SK-N-SH (cell line): ENCODE measurements around the gene TLN1. TPM values are rescaled to one million over a fixed set of nuclear protein-coding genes. Genes with fewer than 3 reads are reported as not detected.

Experiments used
- CTCF ChIA-PET: fragments of 300-600, 350-600 bp; formaldehyde crosslinking; extraction: SDS; loops from one replicate; lab custom pipeline; 2021; lab: Yijun Ruan, JAX
- POLR2A ChIA-PET: fragments of 350-600 bp; sonication (Branson Sonifier 250); formaldehyde crosslinking; extraction: SDS; loops from one replicate; lab custom pipeline; 2020; ENCODE audit warnings: antibody characterized with exemption, inconsistent platforms; lab: Yijun Ruan, JAX
- DNase-seq: peaks from one replicate; pipeline ENCODE4 v3.0.0; 2012
- H2AFZ ChIP-seq: fragments of 200-600 bp; sonication (generic); 2 replicates; pipeline ENCODE4 v1.8.1; 2016; ENCODE audit warnings: antibody characterized with exemption, mild to moderate bottlenecking, low read depth
- H3F3A ChIP-seq: fragments of 200-600 bp; sonication (generic); replicated peaks from 2 replicates; pipeline ENCODE3; 2016; ENCODE audit warnings: antibody characterized with exemption, mild to moderate bottlenecking; ENCODE audit not compliant: insufficient read depth
- H3K27ac ChIP-seq, 2 experiments: fragments of 200-500 bp in 1 of 2; fragments of 200-600 bp in 1 of 2; sonication (Bioruptor generic) in 1 of 2; sonication (generic), shearing (Covaris generic) in 1 of 2; 2 replicates each; pipeline versions ENCODE4 v1.5.1 to v1.6.1; 2014 to 2016; ENCODE audit warnings: low read depth in 2 of 2, inconsistent platforms in 1 of 2, low read length in 1 of 2, mild to moderate bottlenecking in 1 of 2, mixed read lengths in 1 of 2
- H3K27me3 ChIP-seq: fragments of 200-600 bp; sonication (generic), shearing (Covaris generic); 2 replicates; pipeline ENCODE4 v1.6.1; 2016; ENCODE audit warnings: mixed run types; ENCODE audit not compliant: insufficient read depth
- H3K36me3 ChIP-seq, 2 experiments: fragments of 200-500 bp in 1 of 2; fragments of 200-600 bp in 1 of 2; sonication (Bioruptor generic) in 1 of 2; sonication (generic) in 1 of 2; replicated peaks in 1 of 2; 2 replicates each; pipeline versions ENCODE3 to v1.5.1; 2014 to 2016; ENCODE audit warnings: low read length in 1 of 2, mild to moderate bottlenecking in 1 of 2; ENCODE audit not compliant: insufficient read depth in 2 of 2, control insufficient read depth in 1 of 2
- H3K4me1 ChIP-seq, 2 experiments: fragments of 200-500 bp in 1 of 2; fragments of 200-600 bp in 1 of 2; sonication (Bioruptor generic) in 1 of 2; sonication (generic), shearing (Covaris generic) in 1 of 2; 2 replicates each; pipeline versions ENCODE4 v1.5.1 to v1.6.1; 2014 to 2016; ENCODE audit warnings: low read depth in 1 of 2, low read length in 1 of 2, mixed run types in 1 of 2; ENCODE audit not compliant: insufficient read depth in 2 of 2, control insufficient read depth in 1 of 2
- H3K4me2 ChIP-seq: fragments of 200-600 bp; sonication (generic), shearing (Covaris generic); 2 replicates; pipeline ENCODE4 v1.6.1; 2017; ENCODE audit warnings: mixed run types
- H3K4me3 ChIP-seq, 2 experiments: fragments of 200-500 bp in 1 of 2; fragments of 200-600 bp in 1 of 2; sonication (Bioruptor generic) in 1 of 2; sonication (generic), shearing (Covaris generic) in 1 of 2; 2 replicates each; pipeline versions ENCODE4 v1.5.1 to v1.8.1; 2014 to 2016; ENCODE audit warnings: low read depth in 2 of 2, inconsistent platforms in 1 of 2, low read length in 1 of 2, mild to moderate bottlenecking in 1 of 2, mixed read lengths in 1 of 2, moderate library complexity in 1 of 2
- H3K79me2 ChIP-seq: fragments of 200-600 bp; sonication (generic); 2 replicates; pipeline ENCODE4 v1.8.1; 2017; ENCODE audit warnings: mild to moderate bottlenecking; ENCODE audit not compliant: insufficient read depth
- H3K9ac ChIP-seq: fragments of 200-600 bp; sonication (generic); 2 replicates; pipeline ENCODE4 v1.6.1; 2017; ENCODE audit warnings: mixed run types
- H3K9me2 ChIP-seq: fragments of 200-600 bp; sonication (generic); 2 replicates; pipeline ENCODE4 v1.6.1; 2017; ENCODE audit warnings: mixed run types
- H3K9me3 ChIP-seq: fragments of 200-600 bp; sonication (generic); 2 replicates; pipeline ENCODE4 v1.6.1; 2017; ENCODE audit warnings: mixed run types, mild to moderate bottlenecking, moderate library complexity
- H4K20me1 ChIP-seq: fragments of 200-600 bp; sonication (generic); 2 replicates; pipeline ENCODE4 v1.6.1; 2017; ENCODE audit warnings: mild to moderate bottlenecking, mixed run types; ENCODE audit not compliant: insufficient read depth
- CHD2 ChIP-seq: fragments of 150-350 bp; IDR thresholded peaks from 2 replicates; pipeline ENCODE4 v1.6.1; 2018; ENCODE audit warnings: low read length; ENCODE audit not compliant: partially characterized antibody
- CTCF ChIP-seq: fragments of 200-600 bp; sonication (generic); IDR thresholded peaks from 2 replicates; pipeline ENCODE4 v1.6.1; 2017; ENCODE audit warnings: antibody characterized with exemption, mild to moderate bottlenecking, moderate library complexity
- EP300 ChIP-seq, 2 experiments: IDR thresholded peaks; 2 replicates each; pipeline versions ENCODE4 v1.4.0 to v1.6.1; 2012; ENCODE audit warnings: borderline replicate concordance in 1 of 2, low read depth in 1 of 2, low read length in 1 of 2
- EZH2phosphoT487 ChIP-seq: fragments of 200-600 bp; sonication (generic); IDR thresholded peaks from 2 replicates; pipeline ENCODE4 v1.6.1; 2017; ENCODE audit warnings: low read depth, mixed run types, mild to moderate bottlenecking, antibody characterized with exemption, moderate library complexity, borderline replicate concordance
- FOSL2 ChIP-seq: IDR thresholded peaks from 2 replicates; pipeline ENCODE4 v1.4.0; 2012; ENCODE audit warnings: low read depth, mild to moderate bottlenecking, moderate library complexity, borderline replicate concordance
- FOXM1 ChIP-seq: IDR thresholded peaks from 2 replicates; pipeline ENCODE4 v1.4.0; 2012; ENCODE audit warnings: low read depth, mild to moderate bottlenecking
- GABPA ChIP-seq: IDR thresholded peaks from 2 replicates; pipeline ENCODE4 v1.4.0; 2012; ENCODE audit warnings: low read depth, mild to moderate bottlenecking
- JUND ChIP-seq: IDR thresholded peaks from 2 replicates; pipeline ENCODE4 v1.4.0; 2012
- MEF2A ChIP-seq: IDR thresholded peaks from 2 replicates; pipeline ENCODE4 v1.4.0; 2012; ENCODE audit warnings: low read depth, borderline replicate concordance
- MXI1 ChIP-seq: IDR thresholded peaks from 2 replicates; pipeline ENCODE4 v1.6.1; 2012; ENCODE audit warnings: mild to moderate bottlenecking, low read depth, low read length, improper control_type of control experiment
- NFIC ChIP-seq: IDR thresholded peaks from 2 replicates; pipeline ENCODE4 v1.4.0; 2012; ENCODE audit warnings: borderline replicate concordance
- NRF1 ChIP-seq: IDR thresholded peaks from 2 replicates; pipeline ENCODE4 v1.6.1; 2012; ENCODE audit warnings: low read depth, mild to moderate bottlenecking, low read length
- RAD21 ChIP-seq: IDR thresholded peaks from 2 replicates; pipeline ENCODE4 v1.6.1; 2012; ENCODE audit warnings: mild to moderate bottlenecking, low read length
- RCOR1 ChIP-seq: fragments of 150-350 bp; IDR thresholded peaks from 2 replicates; pipeline ENCODE4 v1.6.1; 2017; ENCODE audit warnings: antibody characterized with exemption, low read length
- SIN3A ChIP-seq: IDR thresholded peaks from 2 replicates; pipeline ENCODE4 v1.6.1; 2012; ENCODE audit warnings: low read depth, mild to moderate bottlenecking, low read length, moderate library complexity, borderline replicate concordance
- TAF1 ChIP-seq: IDR thresholded peaks from 2 replicates; pipeline ENCODE4 v1.6.1; 2012; ENCODE audit warnings: low read depth, mild to moderate bottlenecking, low read length, moderate library complexity, borderline replicate concordance
- TCF12 ChIP-seq: IDR thresholded peaks from 2 replicates; pipeline ENCODE4 v1.4.0; 2012
- TEAD4 ChIP-seq: IDR thresholded peaks from 2 replicates; pipeline ENCODE4 v1.4.0; 2012; ENCODE audit warnings: mild to moderate bottlenecking, borderline replicate concordance; ENCODE audit not compliant: insufficient read depth
- YY1 ChIP-seq: IDR thresholded peaks from 2 replicates; pipeline ENCODE4 v1.4.0; 2012; ENCODE audit warnings: low read depth, mild to moderate bottlenecking
- WGBS: methylation state at CpG from one replicate; pipeline ENCODE4 v1.1.6; 2017; ENCODE audit warnings: low lambda C conversion rate; 5-methylcytosine and 5-hydroxymethylcytosine counted together
- polyA plus RNA-seq, 3 experiments: library from polyadenylated mRNA; depleted of rRNA; stranded (reverse); fragments of >200 nt; gene quantifications; 2 replicates each; pipeline ENCODE4 v1.2.3, GENCODE V29; 2012
- TF ChIP-seq, protein P1 (sequence below): IDR thresholded peaks from 2 replicates; pipeline ENCODE4 v1.4.0; 2012; ENCODE audit warnings: low read depth
- TF ChIP-seq, protein P2 (sequence below): IDR thresholded peaks from 2 replicates; pipeline ENCODE4 v1.6.1; 2012; ENCODE audit warnings: mild to moderate bottlenecking, low read depth, low read length, moderate library complexity
- TF ChIP-seq, protein P3 (sequence below): fragments of 150-350 bp; IDR thresholded peaks from 2 replicates; pipeline ENCODE4 v1.6.1; 2016; ENCODE audit warnings: mild to moderate bottlenecking, low read depth, low read length

Gene TLN1
- polyA plus RNA-seq, 1 of the 3 experiments (the other 2 are of a cell fraction) = 115 TPM

DNA sequence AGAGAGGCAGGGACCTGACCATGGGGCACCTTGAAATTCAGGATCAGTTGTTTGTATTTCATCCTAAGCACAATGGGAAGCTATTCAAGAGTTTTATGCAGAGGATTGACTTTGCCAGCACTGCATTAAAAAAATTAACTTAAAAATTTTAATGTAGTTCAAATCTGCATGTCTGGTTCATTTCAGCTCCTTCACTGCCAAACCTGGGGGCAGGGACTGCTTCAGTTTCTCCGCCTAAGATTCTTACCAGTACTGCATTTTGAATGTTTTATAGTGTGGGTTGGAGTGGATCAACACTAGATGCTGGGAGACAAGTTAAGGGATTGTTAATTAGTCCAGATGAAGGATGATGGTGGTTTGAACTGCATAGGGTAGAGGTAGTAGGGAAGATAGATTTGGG lies 37.8 kb upstream of the TLN1 start:
- Histone ChIP-seq H3K9ac (no peak overlapping the region), H3K9me2 (no peaks in the 10 kb centered on the region), H3K4me2 (no peak overlapping the region), H3K79me2 (no peaks in the 10 kb centered on the region), H3K4me3 (no peak overlapping the region), H3K36me3 (no peaks in the 10 kb centered on the region), H3K27me3 (no peaks in the 10 kb centered on the region), H3K4me1 (peaks cover 5 to 11% of the 10 kb centered on the region in 2 experiments; a peak in 3 of 4 replicates), H2AFZ (no peak overlapping the region), H3K27ac (no peak overlapping the region), H3K9me3 (no peaks in the 10 kb centered on the region), H4K20me1 (no peaks in the 10 kb centered on the region), H3F3A (no peaks in the 10 kb centered on the region)
- DNase-seq = no peak
- POLR2A ChIA-PET = interaction anchor here (0.7 kb wide), 1 partner anchor 20 kb away, joined by 4 read pairs; no protein-coding TSS in a partner anchor
- CTCF ChIA-PET = interaction anchor here (1.3 to 4.4 kb wide), 5 partner anchors 9 to 113 kb away, joined by 3 to 13 read pairs (median 6); partner anchors contain the start of gene HINT2
- TF ChIP-seq CHD2 (no peak), TAF1 (no peak), NRF1 (no peak), RCOR1 (no peak), EZH2phosphoT487 (no peak), FOXM1 (no peak)
- WGBS = 93% methylated on average over 1 of the region's 1 CpG

GRCh38 chr9:35767458-35767857 lies 35.5 kb upstream of the TLN1 start:
- DNase-seq = no peak
- POLR2A ChIA-PET = no interaction called here

More at GRCh38 chr9:35767458-35767857, 35.5 kb upstream of the TLN1 start:
- Histone ChIP-seq H2AFZ (no peak overlapping the region), H3K27ac (no peak overlapping the region), H3K4me2 (no peak overlapping the region), H3K9ac (no peak overlapping the region), H4K20me1 (no peaks in the 10 kb centered on the region), H3K4me1 (peaks cover 5 to 11% of the 10 kb centered on the region in 2 experiments; a peak in 3 of 4 replicates), H3K9me2 (no peaks in the 10 kb centered on the region), H3K27me3 (no peaks in the 10 kb centered on the region), H3K9me3 (no peaks in the 10 kb centered on the region), H3K4me3 (no peak overlapping the region), H3K79me2 (no peaks in the 10 kb centered on the region), H3K36me3 (no peaks in the 10 kb centered on the region), H3F3A (peaks cover 5% of the 10 kb centered on the region)
- CTCF ChIA-PET = interaction anchor here (1.0 to 2.1 kb wide), 2 partner anchors 23 to 71 kb away, joined by 5 to 6 read pairs; no protein-coding TSS in a partner anchor
- WGBS = 97% methylated on average over 1 of the region's 1 CpG
- TF ChIP-seq, protein P1, sequence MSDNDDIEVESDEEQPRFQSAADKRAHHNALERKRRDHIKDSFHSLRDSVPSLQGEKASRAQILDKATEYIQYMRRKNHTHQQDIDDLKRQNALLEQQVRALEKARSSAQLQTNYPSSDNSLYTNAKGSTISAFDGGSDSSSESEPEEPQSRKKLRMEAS = no peak
- TF ChIP-seq, protein P2, sequence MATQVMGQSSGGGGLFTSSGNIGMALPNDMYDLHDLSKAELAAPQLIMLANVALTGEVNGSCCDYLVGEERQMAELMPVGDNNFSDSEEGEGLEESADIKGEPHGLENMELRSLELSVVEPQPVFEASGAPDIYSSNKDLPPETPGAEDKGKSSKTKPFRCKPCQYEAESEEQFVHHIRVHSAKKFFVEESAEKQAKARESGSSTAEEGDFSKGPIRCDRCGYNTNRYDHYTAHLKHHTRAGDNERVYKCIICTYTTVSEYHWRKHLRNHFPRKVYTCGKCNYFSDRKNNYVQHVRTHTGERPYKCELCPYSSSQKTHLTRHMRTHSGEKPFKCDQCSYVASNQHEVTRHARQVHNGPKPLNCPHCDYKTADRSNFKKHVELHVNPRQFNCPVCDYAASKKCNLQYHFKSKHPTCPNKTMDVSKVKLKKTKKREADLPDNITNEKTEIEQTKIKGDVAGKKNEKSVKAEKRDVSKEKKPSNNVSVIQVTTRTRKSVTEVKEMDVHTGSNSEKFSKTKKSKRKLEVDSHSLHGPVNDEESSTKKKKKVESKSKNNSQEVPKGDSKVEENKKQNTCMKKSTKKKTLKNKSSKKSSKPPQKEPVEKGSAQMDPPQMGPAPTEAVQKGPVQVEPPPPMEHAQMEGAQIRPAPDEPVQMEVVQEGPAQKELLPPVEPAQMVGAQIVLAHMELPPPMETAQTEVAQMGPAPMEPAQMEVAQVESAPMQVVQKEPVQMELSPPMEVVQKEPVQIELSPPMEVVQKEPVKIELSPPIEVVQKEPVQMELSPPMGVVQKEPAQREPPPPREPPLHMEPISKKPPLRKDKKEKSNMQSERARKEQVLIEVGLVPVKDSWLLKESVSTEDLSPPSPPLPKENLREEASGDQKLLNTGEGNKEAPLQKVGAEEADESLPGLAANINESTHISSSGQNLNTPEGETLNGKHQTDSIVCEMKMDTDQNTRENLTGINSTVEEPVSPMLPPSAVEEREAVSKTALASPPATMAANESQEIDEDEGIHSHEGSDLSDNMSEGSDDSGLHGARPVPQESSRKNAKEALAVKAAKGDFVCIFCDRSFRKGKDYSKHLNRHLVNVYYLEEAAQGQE = no peak
- TF ChIP-seq CTCF (no peak), MEF2A (no peak), SIN3A (no peak), TAF1 (no peak), NRF1 (no peak), NFIC (no peak), TCF12 (no peak), TEAD4 (no peak), MXI1 (no peak), EP300 (IDR thresholded peaks at IDR 0.05; ENCODE audit: borderline replicate concordance in 1 of 2, low read depth in 1 of 2, low read length in 1 of 2) (no peak), YY1 (no peak), RAD21 (no peak), GABPA (no peak), CHD2 (no peak), JUND (no peak), FOSL2 (no peak), RCOR1 (no peak)
- TF ChIP-seq, protein P3, sequence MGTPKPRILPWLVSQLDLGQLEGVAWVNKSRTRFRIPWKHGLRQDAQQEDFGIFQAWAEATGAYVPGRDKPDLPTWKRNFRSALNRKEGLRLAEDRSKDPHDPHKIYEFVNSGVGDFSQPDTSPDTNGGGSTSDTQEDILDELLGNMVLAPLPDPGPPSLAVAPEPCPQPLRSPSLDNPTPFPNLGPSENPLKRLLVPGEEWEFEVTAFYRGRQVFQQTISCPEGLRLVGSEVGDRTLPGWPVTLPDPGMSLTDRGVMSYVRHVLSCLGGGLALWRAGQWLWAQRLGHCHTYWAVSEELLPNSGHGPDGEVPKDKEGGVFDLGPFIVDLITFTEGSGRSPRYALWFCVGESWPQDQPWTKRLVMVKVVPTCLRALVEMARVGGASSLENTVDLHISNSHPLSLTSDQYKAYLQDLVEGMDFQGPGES = no peak
